PC-3 (cell line): ENCODE results near the gene LCLAT1. TPM values are rescaled to one million over a fixed set of nuclear protein-coding genes. Genes with fewer than 3 reads are reported as not detected.

ENCODE experiments used
- ATAC-seq: fragments of 200-7000 bp; cut with Tn5 transposase; 2 replicates; pipeline ENCODE4 v1.9.1; 2020; ENCODE audit warnings: mild to moderate bottlenecking, moderate library complexity
- BruUV-seq: library from RNA; stranded (reverse); fragments of 400-500 nt; replicated peaks from 2 replicates; lab custom pipeline; 2021; lab: Mats Ljungman, UMichigan
- CTCF ChIA-PET: fragments of 300-600 bp; sonication (Branson Sonifier 250); formaldehyde crosslinking; loops from one replicate; lab custom pipeline; 2022; ENCODE audit warnings: antibody characterized with exemption; lab: Charles Lee
- POLR2A ChIA-PET: fragments of 300-600 bp; sonication (Branson Sonifier 250); formaldehyde crosslinking; loops from one replicate; lab custom pipeline; 2022; ENCODE audit warnings: antibody characterized with exemption; ENCODE audit not compliant: unreplicated experiment; lab: Charles Lee
- DNase-seq: peaks from one replicate; pipeline ENCODE4 v3.0.0-alpha.2; 2015
- H2AFZ ChIP-seq: fragments of 300-600 bp; sonication (generic); 2 replicates; pipeline ENCODE4 v1.6.0; 2016; ENCODE audit warnings: antibody characterized with exemption, low read length
- H3F3A ChIP-seq: fragments of 300-600 bp; sonication (generic); one replicate; pipeline ENCODE4 v1.6.0; 2017; ENCODE audit warnings: antibody characterized with exemption, low read length, control low read depth, mild to moderate bottlenecking; ENCODE audit not compliant: unreplicated experiment
- H3K27ac ChIP-seq: fragments of 300-600 bp; sonication (generic); 2 replicates; pipeline ENCODE4 v1.5.1; 2016; ENCODE audit warnings: mild to moderate bottlenecking, low read length
- H3K27me3 ChIP-seq: fragments of 300-600 bp; sonication (generic); 2 replicates; pipeline ENCODE4 v1.6.1; 2016; ENCODE audit warnings: low read length, mixed read lengths
- H3K36me3 ChIP-seq: fragments of 300-600 bp; sonication (generic); 2 replicates; pipeline ENCODE4 v1.6.1; 2016; ENCODE audit warnings: low read depth, mixed run types, low read length, mixed read lengths
- H3K4me1 ChIP-seq: fragments of 300-600 bp; sonication (generic); 2 replicates; pipeline ENCODE4 v1.5.1; 2016; ENCODE audit warnings: low read length; ENCODE audit not compliant: insufficient read depth
- H3K4me2 ChIP-seq: fragments of 300-600 bp; sonication (generic); 2 replicates; pipeline ENCODE4 v1.6.0; 2016; ENCODE audit warnings: low read length
- H3K4me3 ChIP-seq: fragments of 300-600 bp; sonication (generic); 2 replicates; pipeline ENCODE4 v1.5.1; 2016; ENCODE audit warnings: mild to moderate bottlenecking, low read length, mixed read lengths
- H3K79me2 ChIP-seq: fragments of 300-600 bp; sonication (generic); 2 replicates; pipeline ENCODE4 v1.6.1; 2017; ENCODE audit warnings: low read length, mixed read lengths
- H3K9ac ChIP-seq: fragments of 300-600 bp; sonication (generic); 2 replicates; pipeline ENCODE4 v1.6.0; 2016; ENCODE audit warnings: mild to moderate bottlenecking, low read length
- H3K9me2 ChIP-seq: fragments of 300-600 bp; sonication (generic); replicated peaks from 2 replicates; pipeline ENCODE4 v1.6.1; 2016; ENCODE audit warnings: mixed run types, low read length, mixed read lengths
- H3K9me3 ChIP-seq: fragments of 300-600 bp; sonication (generic); 2 replicates; pipeline ENCODE4 v1.6.1; 2016; ENCODE audit warnings: low read length, mixed read lengths
- H4K20me1 ChIP-seq: fragments of 300-600 bp; sonication (generic); 2 replicates; pipeline ENCODE4 v1.6.1; 2016; ENCODE audit warnings: low read length, mixed read lengths
- CTCF ChIP-seq: fragments of 300-600 bp; sonication (generic); conservative IDR thresholded peaks from 2 replicates; pipeline ENCODE4 v1.5.1; 2017; ENCODE audit warnings: antibody characterized with exemption, low read depth, mild to moderate bottlenecking, low read length
- EZH2 ChIP-seq: fragments of 300-600 bp; sonication (generic); IDR thresholded peaks from one replicate; pipeline ENCODE4 v1.6.1; 2017; ENCODE audit warnings: antibody characterized with exemption, mild to moderate bottlenecking, low read length; ENCODE audit not compliant: unreplicated experiment
- EZH2phosphoT487 ChIP-seq: fragments of 300-600 bp; sonication (generic); IDR thresholded peaks from 2 replicates; pipeline ENCODE4 v1.6.1; 2018; ENCODE audit warnings: mild to moderate bottlenecking, antibody characterized with exemption, low read length, borderline replicate concordance
- intact Hi-C: fragments of 100-400 bp; cut with micrococcal nuclease; formaldehyde crosslinking; loops from 2 replicates; pipeline ENCODE4 v1.9.0; 2023
- total RNA-seq: library from RNA; depleted of rRNA; stranded (reverse); fragments of >200 nt; gene quantifications from 2 replicates; pipeline ENCODE4 v1.2.3, GENCODE V29; 2014

The LCLAT1 gene
- total RNA-seq, 1 experiment from 2014 or later = 22.0 TPM

GRCh38 chr2:30500699-30501098 lies 53.7 kb downstream of the LCLAT1 start:
- no peak for DNase-seq
- intact Hi-C loops = no loop called here
- no peak overlapping the region for H3K9ac ChIP-seq
- TF ChIP-seq CTCF (no peak), EZH2phosphoT487 (no peak), EZH2 (no peak)
- BruUV-seq = no TSS peak
- no peak overlapping the region for H3K4me3 ChIP-seq
- ATAC-seq = no peak
- no peak overlapping the region for H3K27ac ChIP-seq
- H3K79me2 ChIP-seq = peaks cover 29% of the 10 kb centered on the region; the same call in 1 of the 2 replicates
- no peaks in the 10 kb centered on the region for H3K27me3 ChIP-seq
- no peaks in the 10 kb centered on the region for H4K20me1 ChIP-seq
- no peaks in the 10 kb centered on the region for H3F3A ChIP-seq
- H3K4me2 ChIP-seq = no peak overlapping the region
- H3K9me2 ChIP-seq = no peaks in the 10 kb centered on the region
- ChIA-PET CTCF (no interaction called here), POLR2A (no interaction called here)
- no peak overlapping the region for H2AFZ ChIP-seq
- H3K4me1 ChIP-seq = no peaks in the 10 kb centered on the region
- H3K36me3 ChIP-seq = peaks cover 39% of the 10 kb centered on the region
- peaks cover 20% of the 10 kb centered on the region for H3K9me3 ChIP-seq

- POLR2A ChIA-PET = no interaction called here
These were observed 55.3 kb downstream of the LCLAT1 start for GRCh38 chr2:30502310-30502709.

More at GRCh38 chr2:30502310-30502709, 55.3 kb downstream of the LCLAT1 start:
- Histone ChIP-seq H3K9ac (no peak overlapping the region), H3K9me3 (peaks cover 20% of the 10 kb centered on the region), H3K4me1 (no peaks in the 10 kb centered on the region), H3K9me2 (no peaks in the 10 kb centered on the region), H3K27ac (no peak overlapping the region), H3F3A (no peaks in the 10 kb centered on the region), H3K36me3 (peaks cover 31% of the 10 kb centered on the region), H3K4me3 (no peak overlapping the region), H4K20me1 (no peaks in the 10 kb centered on the region), H3K4me2 (no peak overlapping the region), H3K27me3 (no peaks in the 10 kb centered on the region), H2AFZ (no peak overlapping the region), H3K79me2 (peaks cover 17% of the 10 kb centered on the region; the same call in 1 of the 2 replicates)
- DNase-seq (no peak), ATAC-seq (no peak)
- no TSS peak for BruUV-seq
- intact Hi-C loops = no loop called here
- CTCF ChIA-PET = no interaction called here
- TF ChIP-seq EZH2phosphoT487 = no peak
- no peak for TF ChIP-seq CTCF
- no peak for TF ChIP-seq EZH2
